SK-N-MC (cell line): ENCODE measurements around the gene CACNA1F.

Experiments used
- DNase-seq: peaks from one replicate; pipeline ENCODE4 v3.0.0-alpha.2; 2011; ENCODE audit warnings: low read depth, low spot score
- H3K27ac ChIP-seq: fragments of 200-600 bp; sonication (generic); 2 replicates; pipeline ENCODE4 v1.5.1; 2016; ENCODE audit warnings: mixed run types
- H3K36me3 ChIP-seq: fragments of 200-600 bp; sonication (generic); 2 replicates; pipeline ENCODE4 v1.6.1; 2017; ENCODE audit warnings: antibody characterized with exemption, low read length, mixed read lengths; ENCODE audit not compliant: insufficient read depth
- H3K4me3 ChIP-seq: fragments of 200-600 bp; sonication (generic); 2 replicates; pipeline ENCODE4 v1.5.1; 2016
- H3K9ac ChIP-seq: fragments of 200-600 bp; sonication (generic); 2 replicates; pipeline ENCODE4 v1.8.0; 2017; ENCODE audit warnings: mixed run types, mixed read lengths; ENCODE audit not compliant: insufficient read length
- H3K9me3 ChIP-seq: fragments of 200-600 bp; sonication (generic); 2 replicates; pipeline ENCODE4 v1.6.1; 2017; ENCODE audit warnings: low read depth, mild to moderate bottlenecking, antibody characterized with exemption, low read length, moderate library complexity, mixed read lengths
- EZH2 ChIP-seq: fragments of 200-600 bp; sonication (generic); IDR thresholded peaks from one replicate; pipeline ENCODE4 v1.6.1; 2017; ENCODE audit warnings: antibody characterized with exemption
- FOXP2 ChIP-seq: optimal IDR thresholded peaks from 2 replicates; pipeline ENCODE3; 2011; ENCODE audit warnings: mild to moderate bottlenecking, moderate library complexity; ENCODE audit not compliant: insufficient read depth; ENCODE audit errors: extremely low read length, control extremely low read depth
- POLR2AphosphoS5 ChIP-seq: IDR thresholded peaks from 2 replicates; pipeline ENCODE4 v1.6.1; 2012; ENCODE audit warnings: mild to moderate bottlenecking, low read depth, low read length, borderline replicate concordance

Gene CACNA1F

GRCh38 chrX:49233176-49233575, at the start of gene CACNA1F:
TSS of gene CACNA1F (minus strand) at chrX:49233340. CDS start at chrX:49233309, 31 bp downstream.
- Histone ChIP-seq H3K36me3 (no peaks in the 10 kb centered on the region), H3K9me3 (no peaks in the 10 kb centered on the region), H3K9ac (no peak within 1 kb of the TSS), H3K4me3 (no peak within 1 kb of the TSS), H3K27ac (no peak within 1 kb of the TSS)
- no peak for DNase-seq
- TF ChIP-seq POLR2AphosphoS5 (no peak), EZH2 (no peak), FOXP2 (no peak)

- Histone ChIP-seq H3K27ac (no peak overlapping the region), H3K9ac (no peak overlapping the region), H3K9me3 (no peaks in the 10 kb centered on the region), H3K36me3 (no peaks in the 10 kb centered on the region), H3K4me3 (no peak overlapping the region)
- TF ChIP-seq EZH2, result no peak
- no peak for TF ChIP-seq POLR2AphosphoS5
- TF ChIP-seq FOXP2, result no peak
- DNase-seq, result no peak
These were observed 49.5 kb upstream of the CACNA1F start for GRCh38 chrX:49282647-49283011.

DNA sequence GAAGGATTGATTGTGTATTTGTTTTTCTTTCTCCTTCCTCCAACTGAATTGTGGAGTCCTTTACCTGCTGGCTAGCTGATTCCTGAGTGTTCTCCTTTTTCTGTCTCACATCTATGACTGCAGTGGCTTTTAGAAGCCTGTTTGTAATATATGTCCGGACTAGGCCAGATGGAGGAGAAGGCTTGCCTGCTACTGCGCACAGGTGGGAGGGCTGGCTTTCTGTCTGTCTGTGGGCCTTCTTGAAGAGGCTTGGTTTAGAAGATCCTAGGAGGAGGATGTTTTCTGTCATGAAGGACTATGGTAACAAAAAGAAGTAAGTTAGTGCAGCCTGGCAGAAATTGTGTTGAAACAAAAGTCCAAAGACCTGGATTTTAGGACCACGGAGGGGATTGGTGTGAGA, 44.9 kb upstream of the CACNA1F start:
- Histone ChIP-seq H3K9ac (no peak overlapping the region), H3K9me3 (no peaks in the 10 kb centered on the region), H3K36me3 (no peaks in the 10 kb centered on the region), H3K4me3 (no peak overlapping the region), H3K27ac (no peak overlapping the region)
- TF ChIP-seq FOXP2 (no peak), EZH2 (no peak), POLR2AphosphoS5 (no peak)
- no peak for DNase-seq

DNA sequence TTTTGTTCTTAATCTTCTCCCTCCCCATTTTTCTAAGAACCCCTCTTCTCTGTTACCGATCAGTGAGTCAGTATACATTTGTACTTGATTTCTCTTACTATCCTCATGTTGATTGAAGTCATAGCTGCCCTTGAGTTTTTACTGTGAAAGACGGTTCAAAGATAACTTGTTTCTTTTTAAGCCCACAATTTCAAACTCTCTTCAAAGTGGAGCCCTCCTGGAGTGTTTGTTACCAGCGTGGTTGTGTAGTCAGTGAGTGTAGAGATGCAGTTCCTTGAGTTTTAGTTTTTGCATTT, 44.3 kb upstream of the CACNA1F start:
- H3K27ac ChIP-seq, result no peak overlapping the region
- H3K36me3 ChIP-seq, result no peaks in the 10 kb centered on the region
- TF ChIP-seq FOXP2 (no peak), EZH2 (no peak), POLR2AphosphoS5 (no peak)
- no peak overlapping the region for H3K9ac ChIP-seq
- no peak overlapping the region for H3K4me3 ChIP-seq
- H3K9me3 ChIP-seq, result no peaks in the 10 kb centered on the region
- no peak for DNase-seq

- Histone ChIP-seq H3K36me3 (no peaks in the 10 kb centered on the region), H3K9me3 (no peaks in the 10 kb centered on the region), H3K4me3 (no peak overlapping the region), H3K9ac (no peak overlapping the region), H3K27ac (no peak overlapping the region)
- no peak for DNase-seq
- TF ChIP-seq POLR2AphosphoS5 (no peak), EZH2 (no peak), FOXP2 (no peak)
These were observed 43.8 kb upstream of the CACNA1F start for GRCh38 chrX:49276671-49277534.

DNA sequence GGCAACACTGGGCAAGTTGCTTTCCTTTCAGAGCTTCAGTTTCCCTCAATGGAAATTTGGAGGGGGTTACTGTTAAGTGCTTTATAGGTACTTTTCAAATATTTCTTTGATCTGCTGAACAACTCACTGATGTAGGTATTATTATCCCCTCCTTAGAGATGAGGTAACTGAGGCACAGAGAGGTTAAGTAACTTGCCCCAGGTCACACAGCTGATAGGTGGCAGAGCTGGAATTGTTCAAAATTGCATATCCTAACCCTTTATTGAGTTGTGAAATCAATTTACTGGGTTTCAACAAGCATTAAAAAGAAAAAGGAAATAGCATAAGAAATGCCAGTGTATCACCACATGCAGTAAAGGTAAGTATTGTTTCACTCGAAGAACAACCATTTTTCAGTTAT, 43.1 kb upstream of the CACNA1F start:
- no peak overlapping the region for H3K9ac ChIP-seq
- H3K4me3 ChIP-seq, result no peak overlapping the region
- DNase-seq, result no peak
- no peaks in the 10 kb centered on the region for H3K36me3 ChIP-seq
- H3K27ac ChIP-seq, result no peak overlapping the region
- TF ChIP-seq FOXP2 (no peak), POLR2AphosphoS5 (no peak), EZH2 (no peak)
- H3K9me3 ChIP-seq, result no peaks in the 10 kb centered on the region

DNA sequence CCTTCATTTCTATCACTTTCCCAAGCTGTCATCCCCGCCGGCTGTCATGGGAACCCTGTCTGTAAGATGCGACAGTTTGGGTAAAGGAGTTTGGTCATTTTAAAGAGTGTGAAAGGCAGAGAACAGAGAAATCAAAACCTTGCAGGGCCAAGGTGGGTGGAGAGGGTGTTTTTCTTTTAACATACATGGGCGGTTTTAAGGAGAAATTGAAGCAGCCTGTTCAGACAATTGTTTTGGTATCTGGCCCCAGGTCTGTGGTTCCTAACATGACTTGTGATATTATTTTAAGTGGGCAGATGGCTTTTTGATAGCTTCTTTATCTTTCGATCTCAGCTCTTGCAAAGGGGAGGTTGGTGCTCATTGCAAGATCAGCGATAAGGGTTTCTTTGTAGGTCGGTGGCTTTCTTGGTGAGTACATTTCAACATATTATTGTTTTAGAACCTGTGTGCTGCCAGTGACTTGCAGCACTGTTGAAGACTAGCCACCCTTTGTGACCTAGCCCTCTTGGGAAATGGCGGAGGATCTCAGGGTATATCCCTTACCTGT, 40.1 kb upstream of the CACNA1F start:
- Histone ChIP-seq H3K4me3 (no peak overlapping the region), H3K36me3 (no peaks in the 10 kb centered on the region), H3K9ac (no peak overlapping the region), H3K9me3 (no peaks in the 10 kb centered on the region), H3K27ac (no peak overlapping the region)
- no peak for DNase-seq
- TF ChIP-seq EZH2, result no peak
- TF ChIP-seq FOXP2, result no peak
- TF ChIP-seq POLR2AphosphoS5, result no peak

DNA sequence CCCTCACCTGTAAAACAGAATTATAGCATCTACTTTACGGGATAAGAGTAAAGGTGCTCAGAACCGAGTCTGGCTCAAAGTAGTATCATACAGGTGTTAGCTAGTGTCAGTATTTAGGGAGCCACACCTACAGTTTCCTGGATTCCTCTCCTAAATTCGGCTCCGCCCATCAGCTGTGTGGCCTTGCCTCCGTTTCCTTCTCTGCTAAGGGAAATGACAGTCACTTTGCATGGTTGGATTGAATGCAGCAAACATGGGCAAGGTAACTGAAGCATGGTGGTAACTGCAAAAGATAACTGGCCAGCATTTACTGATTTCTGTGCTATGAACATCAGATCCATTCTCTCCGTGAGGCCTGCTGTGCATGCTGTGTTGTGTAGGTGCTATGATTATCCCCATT, 39.3 kb upstream of the CACNA1F start:
- TF ChIP-seq POLR2AphosphoS5, result no peak; the same call in 1 of the 2 replicates
- TF ChIP-seq EZH2, result no peak
- TF ChIP-seq FOXP2, result no peak
- no peak for DNase-seq
- Histone ChIP-seq H3K36me3 (no peaks in the 10 kb centered on the region), H3K9me3 (no peaks in the 10 kb centered on the region), H3K4me3 (no peak overlapping the region), H3K9ac (no peak overlapping the region), H3K27ac (no peak overlapping the region)
